ENCODE data around the gene LEPR. TPM values are rescaled to one million over a fixed set of nuclear protein-coding genes. Genes with fewer than 3 reads are reported as not detected.

Gene LEPR
- total and polyA plus RNA-seq, 2 donors (not counting 1 experiment from before 2014, with no cell fraction given), result 8.0 to 20.1 TPM

- no peak for TF ChIP-seq EZH2 (IDR thresholded peaks at IDR 0.05; ENCODE audit: low read length, missing control alignments)
- no peak for TF ChIP-seq CTCF (conservative IDR thresholded peaks at IDR 0.05 in 1 of 2, IDR thresholded peaks at IDR 0.05 in 1 of 2; ENCODE audit: low read depth in 1 of 2, low read length in 2 of 2)
- Histone ChIP-seq H3K79me2 (ENCODE audit: control insufficient read depth, insufficient read depth, low read length) (peaks cover 41% of the 10 kb centered on the region), H3K4me3 (replicated peaks in 1 of 4; ENCODE audit: control extremely low read depth in 1 of 4, insufficient read depth in 1 of 4, low read depth in 3 of 4, low read length in 4 of 4) (no peak overlapping the region), H3K9ac (ENCODE audit: insufficient read depth, low read length) (no peak overlapping the region), H4K20me1 (ENCODE audit: control insufficient read depth, extremely low read depth, insufficient read depth, low read length) (no peaks in the 10 kb centered on the region), H3K27me3 (ENCODE audit: control insufficient read depth, insufficient read depth, low read length) (no peaks in the 10 kb centered on the region), H2AFZ (ENCODE audit: low read length) (no peak overlapping the region), H3K4me1 (ENCODE audit: control insufficient read depth, extremely low read depth, insufficient read depth, low read length) (peaks cover 22% of the 10 kb centered on the region), H3K4me2 (ENCODE audit: extremely low read depth, insufficient read depth, low read length) (no peak overlapping the region), H3K36me3 (ENCODE audit: control insufficient read depth, insufficient read depth, low read length) (peaks cover 4% of the 10 kb centered on the region), H3K27ac (ENCODE audit: insufficient read depth, low read length) (peak overlapping the region; percentile 2), H3K9me3 (ENCODE audit: control insufficient read depth, insufficient read depth, low read depth, low read length) (no peaks in the 10 kb centered on the region)
- peak; percentile 83 to 93 for DNase-seq (ENCODE audit: low read depth in 2 of 2)
These were observed 3.6 kb downstream of the LEPR start for GRCh38 chr1:65423884-65424572.

GRCh38 chr1:65424573-65424889 is 4.1 kb downstream of the LEPR start:
- Histone ChIP-seq H3K9me3 (ENCODE audit: control insufficient read depth, insufficient read depth, low read depth, low read length) (no peaks in the 10 kb centered on the region), H2AFZ (ENCODE audit: low read length) (no peak overlapping the region), H3K79me2 (ENCODE audit: control insufficient read depth, insufficient read depth, low read length) (peaks cover 41% of the 10 kb centered on the region), H3K27ac (ENCODE audit: insufficient read depth, low read length) (peak overlapping the region; percentile 2), H3K4me3 (replicated peaks in 1 of 4; ENCODE audit: control extremely low read depth in 1 of 4, insufficient read depth in 1 of 4, low read depth in 3 of 4, low read length in 4 of 4) (no peak overlapping the region), H3K4me1 (ENCODE audit: control insufficient read depth, extremely low read depth, insufficient read depth, low read length) (peaks cover 21% of the 10 kb centered on the region), H4K20me1 (ENCODE audit: control insufficient read depth, extremely low read depth, insufficient read depth, low read length) (no peaks in the 10 kb centered on the region), H3K36me3 (ENCODE audit: control insufficient read depth, insufficient read depth, low read length) (peaks cover 4% of the 10 kb centered on the region), H3K4me2 (ENCODE audit: extremely low read depth, insufficient read depth, low read length) (no peak overlapping the region), H3K9ac (ENCODE audit: insufficient read depth, low read length) (no peak overlapping the region), H3K27me3 (ENCODE audit: control insufficient read depth, insufficient read depth, low read length) (no peaks in the 10 kb centered on the region)
- TF ChIP-seq CTCF (conservative IDR thresholded peaks at IDR 0.05 in 1 of 2, IDR thresholded peaks at IDR 0.05 in 1 of 2; ENCODE audit: low read depth in 1 of 2, low read length in 2 of 2) (no peak), EZH2 (IDR thresholded peaks at IDR 0.05; ENCODE audit: low read length, missing control alignments) (no peak)
- DNase-seq (ENCODE audit: low read depth in 2 of 2), result no peak

- Histone ChIP-seq H3K4me1 (ENCODE audit: control insufficient read depth, extremely low read depth, insufficient read depth, low read length) (peaks cover 19% of the 10 kb centered on the region), H3K9ac (ENCODE audit: insufficient read depth, low read length) (no peak overlapping the region), H4K20me1 (ENCODE audit: control insufficient read depth, extremely low read depth, insufficient read depth, low read length) (no peaks in the 10 kb centered on the region), H3K4me2 (ENCODE audit: extremely low read depth, insufficient read depth, low read length) (no peak overlapping the region), H2AFZ (ENCODE audit: low read length) (no peak overlapping the region), H3K27me3 (ENCODE audit: control insufficient read depth, insufficient read depth, low read length) (no peaks in the 10 kb centered on the region), H3K79me2 (ENCODE audit: control insufficient read depth, insufficient read depth, low read length) (peaks cover 41% of the 10 kb centered on the region), H3K9me3 (ENCODE audit: control insufficient read depth, insufficient read depth, low read depth, low read length) (no peaks in the 10 kb centered on the region), H3K27ac (ENCODE audit: insufficient read depth, low read length) (peak overlapping the region; percentile 2), H3K36me3 (ENCODE audit: control insufficient read depth, insufficient read depth, low read length) (peaks cover 4% of the 10 kb centered on the region), H3K4me3 (replicated peaks in 1 of 4; ENCODE audit: control extremely low read depth in 1 of 4, insufficient read depth in 1 of 4, low read depth in 3 of 4, low read length in 4 of 4) (no peak overlapping the region)
- no peak for DNase-seq (ENCODE audit: low read depth in 2 of 2)
- TF ChIP-seq EZH2 (IDR thresholded peaks at IDR 0.05; ENCODE audit: low read length, missing control alignments), result no peak
- TF ChIP-seq CTCF (conservative IDR thresholded peaks at IDR 0.05 in 1 of 2, IDR thresholded peaks at IDR 0.05 in 1 of 2; ENCODE audit: low read depth in 1 of 2, low read length in 2 of 2), result no peak
These were observed 4.5 kb downstream of the LEPR start for GRCh38 chr1:65425006-65425405.
